Endodermal cell (in vitro differentiated cells): ENCODE results near the gene C1orf167. TPM values are rescaled to one million over a fixed set of nuclear protein-coding genes. Genes with fewer than 3 reads are reported as not detected.

Source experiments
- DNase-seq: peaks from one replicate; pipeline ENCODE4 v3.0.0-alpha.2; 2017
- H3K27ac ChIP-seq: 2 replicates; pipeline ENCODE4 v1.5.1; 2013; ENCODE audit warnings: mild to moderate bottlenecking, low read depth, low read length, moderate library complexity
- H3K27me3 ChIP-seq: 2 replicates; pipeline ENCODE4 v1.6.1; 2013; ENCODE audit warnings: mild to moderate bottlenecking, low read length, moderate library complexity; ENCODE audit not compliant: insufficient read depth, control insufficient read depth, poor library complexity, severe bottlenecking
- H3K36me3 ChIP-seq: 2 replicates; pipeline ENCODE4 v1.7.0; 2013; ENCODE audit warnings: mild to moderate bottlenecking, low read length, moderate library complexity; ENCODE audit not compliant: control insufficient read depth, insufficient read depth
- H3K4me1 ChIP-seq: one replicate; pipeline ENCODE4 v1.7.0; 2013; ENCODE audit warnings: low read length; ENCODE audit not compliant: control insufficient read depth, insufficient read depth
- H3K4me3 ChIP-seq: 2 replicates; pipeline ENCODE4 v1.5.1; 2013; ENCODE audit warnings: mild to moderate bottlenecking, low read length, moderate library complexity
- H3K9ac ChIP-seq: 2 replicates; pipeline ENCODE4 v1.6.1; 2013; ENCODE audit warnings: mild to moderate bottlenecking, low read length, moderate library complexity; ENCODE audit not compliant: poor library complexity, severe bottlenecking; ENCODE audit errors: extremely low read depth
- H3K9me3 ChIP-seq: 2 replicates; pipeline ENCODE4 v1.6.1; 2013; ENCODE audit warnings: mild to moderate bottlenecking, low read length, moderate library complexity; ENCODE audit not compliant: control insufficient read depth
- H3K27ac Mint-ChIP-seq: 2 replicates; pipeline ENCODE4 v1.8.0; 2020; ENCODE audit warnings: mixed read lengths
- H3K27me3 Mint-ChIP-seq: 2 replicates; pipeline ENCODE4 v1.8.0; 2021; ENCODE audit warnings: mild to moderate bottlenecking, mixed read lengths; ENCODE audit not compliant: insufficient read depth
- H3K36me3 Mint-ChIP-seq: 2 replicates; pipeline ENCODE4 v1.8.0; 2020; ENCODE audit warnings: low read depth, mixed read lengths
- H3K4me1 Mint-ChIP-seq: 2 replicates; pipeline ENCODE4 v1.8.0; 2020; ENCODE audit warnings: mixed read lengths
- H3K4me3 Mint-ChIP-seq: 2 replicates; pipeline ENCODE4 v1.8.0; 2020; ENCODE audit warnings: mild to moderate bottlenecking, moderate library complexity, mixed read lengths
- H3K9me3 Mint-ChIP-seq: 2 replicates; pipeline ENCODE4 v1.8.0; 2020; ENCODE audit warnings: mild to moderate bottlenecking, mixed read lengths
- CTCF ChIP-seq: fragments of 200-600 bp; sonication (generic); conservative IDR thresholded peaks from 2 replicates; pipeline ENCODE4 v1.5.0; 2021; ENCODE audit warnings: antibody characterized with exemption, mild to moderate bottlenecking
- WGBS, 2 experiments: methylation state at CpG; one replicate each; pipeline versions ENCODE4 v1.1.5 to v1.1.7; 2013; ENCODE audit warnings: missing lambda C conversion rate in 2 of 2, mixed read lengths in 1 of 2; ENCODE audit not compliant: insufficient coverage in 1 of 2, insufficient read length in 1 of 2; 5-methylcytosine and 5-hydroxymethylcytosine counted together
- total RNA-seq, 2 donors: library from RNA; stranded (reverse); fragmentation: NEBNext Ultra II Directional in 1 of 2; extraction: Animal tissue kit (Norgen Biotek cat#: 25700) in 1 of 2; gene quantifications; 2 replicates in 1 of 2; 3 replicates in 1 of 2; pipeline ENCODE4 v1.2.1, GENCODE V29; 2021

C1orf167 gene
- total RNA-seq, 2 donors from 2014 or later, result 0.95 to 1.4 TPM

- no peak overlapping the region for H3K27ac ChIP-seq
- H3K9ac ChIP-seq, result no peak overlapping the region
- H3K27me3 ChIP-seq, result no peaks in the 10 kb centered on the region
- H3K36me3 ChIP-seq, result no peaks in the 10 kb centered on the region
- Mint-ChIP-seq H3K4me1 (peaks cover 30% of the 10 kb centered on the region), H3K4me3 (no peak overlapping the region), H3K36me3 (no peaks in the 10 kb centered on the region), H3K9me3 (no peaks in the 10 kb centered on the region), H3K27me3 (no peaks in the 10 kb centered on the region), H3K27ac (peak overlapping the region; percentile 39)
- no peak for DNase-seq
- no peaks in the 10 kb centered on the region for H3K9me3 ChIP-seq
- no peaks in the 10 kb centered on the region for H3K4me1 ChIP-seq
- H3K4me3 ChIP-seq, result no peak overlapping the region
- WGBS, 2 experiments, result 94% methylated on average over 10 to 11 of the region's 11 CpGs
- no peak for TF ChIP-seq CTCF
Observed at GRCh38 chr1:11729155-11729497, 32.9 kb upstream of the C1orf167 start.

- Histone ChIP-seq H3K4me3 (no peak overlapping the region), H3K9ac (no peak overlapping the region), H3K36me3 (no peaks in the 10 kb centered on the region), H3K27ac (peak overlapping the region; percentile 32), H3K9me3 (no peaks in the 10 kb centered on the region), H3K27me3 (no peaks in the 10 kb centered on the region), H3K4me1 (no peaks in the 10 kb centered on the region)
- Mint-ChIP-seq H3K4me1 (peaks cover 30% of the 10 kb centered on the region), H3K27ac (peak overlapping the region; percentile 39), H3K27me3 (no peaks in the 10 kb centered on the region), H3K9me3 (no peaks in the 10 kb centered on the region), H3K4me3 (no peak overlapping the region), H3K36me3 (no peaks in the 10 kb centered on the region)
- WGBS, 2 experiments, result 62 to 76% methylated on average over 16 to 26 of the region's 26 CpGs
- TF ChIP-seq CTCF, result no peak
- peak; percentile 68 for DNase-seq
Observed at GRCh38 chr1:11729498-11730428, 32.2 kb upstream of the C1orf167 start.

GRCh38 chr1:11730429-11730891 lies 31.5 kb upstream of the C1orf167 start:
- H3K27me3 ChIP-seq, result no peaks in the 10 kb centered on the region
- H3K4me1 ChIP-seq, result no peaks in the 10 kb centered on the region
- no peaks in the 10 kb centered on the region for H3K36me3 Mint-ChIP-seq
- H3K4me3 ChIP-seq, result no peak overlapping the region
- H3K27me3 Mint-ChIP-seq, result peaks cover 1% of the 10 kb centered on the region
- 92 to 100% methylated on average over 4 to 5 of the region's 5 CpGs for WGBS, 2 experiments
- no peak overlapping the region for H3K4me3 Mint-ChIP-seq
- no peaks in the 10 kb centered on the region for H3K9me3 Mint-ChIP-seq
- H3K36me3 ChIP-seq, result no peaks in the 10 kb centered on the region
- H3K9ac ChIP-seq, result no peak overlapping the region
- H3K9me3 ChIP-seq, result no peaks in the 10 kb centered on the region
- no peak for DNase-seq
- H3K4me1 Mint-ChIP-seq, result peaks cover 26% of the 10 kb centered on the region
- no peak overlapping the region for H3K27ac ChIP-seq
- TF ChIP-seq CTCF, result no peak
- H3K27ac Mint-ChIP-seq, result no peak overlapping the region
